HepG2 (cell line): ENCODE data around the gene ACSM6.

Experiments
- BCLAF1 ChIP-seq: fragments of 450-650 bp; IDR thresholded peaks from 2 replicates; pipeline ENCODE4 v1.6.1; 2017; ENCODE audit warnings: mild to moderate bottlenecking
- E2F5 ChIP-seq: sonication (generic); formaldehyde crosslinking; conservative IDR thresholded peaks from 2 replicates; pipeline ENCODE4 v1.4.0; 2020; ENCODE audit warnings: missing genetic modification reagents
- ETS1 ChIP-seq: sonication (generic); formaldehyde crosslinking; IDR thresholded peaks from 2 replicates; pipeline ENCODE4 v1.4.0; 2020; ENCODE audit warnings: missing genetic modification reagents
- MAX ChIP-seq: IDR thresholded peaks from 2 replicates; pipeline ENCODE4 v1.6.1; 2012; ENCODE audit warnings: inconsistent platforms
- PHF21A ChIP-seq: sonication (generic); formaldehyde crosslinking; IDR thresholded peaks from 2 replicates; pipeline ENCODE4 v1.5.0; 2020; ENCODE audit warnings: mild to moderate bottlenecking, missing genetic modification reagents
- SUZ12 ChIP-seq: fragments of 150-350 bp; IDR thresholded peaks from 2 replicates; pipeline ENCODE4 v1.6.1; 2014; ENCODE audit warnings: low read depth, low read length
- TAF1 ChIP-seq: sonication (generic); formaldehyde crosslinking; IDR thresholded peaks from 2 replicates; pipeline ENCODE4 v1.4.0; 2020; ENCODE audit warnings: missing genetic modification reagents
- ZBTB1 ChIP-seq: sonication (generic); formaldehyde crosslinking; IDR thresholded peaks from 2 replicates; pipeline ENCODE4 v1.4.0; 2020; ENCODE audit warnings: missing genetic modification reagents, borderline replicate concordance
- ZNF746 ChIP-seq: sonication (generic); formaldehyde crosslinking; IDR thresholded peaks from 2 replicates; pipeline ENCODE4 v1.8.0; 2022; ENCODE audit warnings: mild to moderate bottlenecking, missing genetic modification reagents
- ZNF766 ChIP-seq: sonication (generic); formaldehyde crosslinking; IDR thresholded peaks from 2 replicates; pipeline ENCODE4 v1.5.0; 2020; ENCODE audit warnings: missing genetic modification reagents, borderline replicate concordance
- TF ChIP-seq, protein P1 (sequence below): sonication (generic); formaldehyde crosslinking; IDR thresholded peaks from 2 replicates; pipeline ENCODE4 v1.5.0; 2020; ENCODE audit warnings: mild to moderate bottlenecking, missing genetic modification reagents, moderate library complexity

GRCh38 chr10:95172851-95173250 is 21.2 kb upstream of the ACSM6 start:
- TF ChIP-seq, protein P1, sequence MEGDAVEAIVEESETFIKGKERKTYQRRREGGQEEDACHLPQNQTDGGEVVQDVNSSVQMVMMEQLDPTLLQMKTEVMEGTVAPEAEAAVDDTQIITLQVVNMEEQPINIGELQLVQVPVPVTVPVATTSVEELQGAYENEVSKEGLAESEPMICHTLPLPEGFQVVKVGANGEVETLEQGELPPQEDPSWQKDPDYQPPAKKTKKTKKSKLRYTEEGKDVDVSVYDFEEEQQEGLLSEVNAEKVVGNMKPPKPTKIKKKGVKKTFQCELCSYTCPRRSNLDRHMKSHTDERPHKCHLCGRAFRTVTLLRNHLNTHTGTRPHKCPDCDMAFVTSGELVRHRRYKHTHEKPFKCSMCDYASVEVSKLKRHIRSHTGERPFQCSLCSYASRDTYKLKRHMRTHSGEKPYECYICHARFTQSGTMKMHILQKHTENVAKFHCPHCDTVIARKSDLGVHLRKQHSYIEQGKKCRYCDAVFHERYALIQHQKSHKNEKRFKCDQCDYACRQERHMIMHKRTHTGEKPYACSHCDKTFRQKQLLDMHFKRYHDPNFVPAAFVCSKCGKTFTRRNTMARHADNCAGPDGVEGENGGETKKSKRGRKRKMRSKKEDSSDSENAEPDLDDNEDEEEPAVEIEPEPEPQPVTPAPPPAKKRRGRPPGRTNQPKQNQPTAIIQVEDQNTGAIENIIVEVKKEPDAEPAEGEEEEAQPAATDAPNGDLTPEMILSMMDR = no peak
- TF ChIP-seq MAX (no peak), BCLAF1 (no peak), ZBTB1 (CRISPR knock-in tag) (no peak), SUZ12 (no peak), ETS1 (CRISPR knock-in tag) (no peak), TAF1 (CRISPR knock-in tag) (no peak), ZNF766 (CRISPR knock-in tag) (no peak), PHF21A (CRISPR knock-in tag) (no peak), ZNF746 (CRISPR knock-in tag) (no peak), E2F5 (CRISPR knock-in tag) (no peak)
